ENCODE results near the gene MEFV. TPM values are rescaled to one million over a fixed set of nuclear protein-coding genes. Genes with fewer than 3 reads are reported as not detected.
"Not testable (repeated sequence)": the region's sequence is repeated elsewhere in the genome, so short reads cannot be mapped to it uniquely, and the experiment has no call there.

Gene MEFV
- total RNA-seq, 4 donors from 2014 or later: 0.32 to 1.2 (median 0.76) TPM

DNA sequence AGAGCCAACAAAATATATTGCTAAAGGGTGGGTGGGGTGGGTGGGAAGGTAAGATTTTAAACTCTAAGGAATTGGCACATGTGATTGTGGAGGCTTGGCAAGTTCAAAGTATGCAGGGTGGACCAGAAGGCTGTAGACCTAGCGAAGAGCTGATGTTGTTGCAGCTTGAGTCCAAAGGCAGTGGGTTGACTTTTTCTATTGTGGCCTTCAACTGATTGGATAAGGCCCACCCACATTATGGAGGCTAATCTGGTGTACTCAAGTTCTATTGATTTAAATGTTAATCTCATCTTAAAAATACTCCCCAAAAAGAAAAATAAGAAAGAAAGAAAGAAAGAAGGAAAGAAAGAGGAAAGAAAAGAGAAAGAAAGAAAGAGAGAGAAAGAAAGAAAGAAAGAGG, 43.9 kb downstream of the MEFV start:
- Histone ChIP-seq H3K4me1 (no peaks in the 10 kb centered on the region), H3K27ac (no peak overlapping the region), H3K9me3 (no peaks in the 10 kb centered on the region), H3K36me3 (no peaks in the 10 kb centered on the region), H3K27me3 (peaks cover 0 to 4% (median 0%) of the 10 kb centered on the region in 3 donors), H3K4me3 (no peak overlapping the region)
- intact Hi-C loops (cut with DNase I; ENCODE audit: low total_unique reads): no loop called here
- TF ChIP-seq POLR2A (IDR thresholded peaks at IDR 0.05) (no peak), CTCF (IDR thresholded peaks at IDR 0.05 in 4 of 5, conservative IDR thresholded peaks at IDR 0.05 in 1 of 5) (no peak)
- in situ Hi-C loops (cut with MboI; ENCODE audit: low sequenced_read_pairs in 4 of 4): no loop called here
- DNase-seq (no peak), ATAC-seq (no peak)

DNA sequence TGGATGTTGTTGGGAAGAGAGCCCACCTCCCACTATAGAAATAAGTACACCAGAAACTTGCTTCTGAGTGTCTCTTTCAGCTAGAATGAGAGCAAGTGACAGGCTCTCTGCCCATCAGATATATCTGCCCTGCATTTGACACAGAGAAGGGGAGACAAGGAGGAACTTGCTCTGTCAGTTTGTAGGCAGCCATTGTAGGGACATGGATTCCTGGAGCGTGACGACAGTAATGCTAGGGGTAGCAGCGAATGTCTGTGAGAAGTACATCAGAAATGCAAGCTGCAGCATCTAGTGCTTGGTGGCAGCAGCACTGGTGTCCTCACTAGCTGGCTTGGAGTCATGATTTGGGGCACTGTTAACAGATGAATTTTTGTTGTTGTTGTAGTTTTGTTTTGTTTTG, 44.4 kb downstream of the MEFV start:
- TF ChIP-seq POLR2A (IDR thresholded peaks at IDR 0.05): no peak
- TF ChIP-seq CTCF (IDR thresholded peaks at IDR 0.05 in 4 of 5, conservative IDR thresholded peaks at IDR 0.05 in 1 of 5): no peak
- in situ Hi-C loops (cut with MboI; ENCODE audit: low sequenced_read_pairs in 4 of 4): no loop called here
- Histone ChIP-seq H3K27ac (no peak overlapping the region), H3K36me3 (no peaks in the 10 kb centered on the region), H3K4me1 (no peaks in the 10 kb centered on the region), H3K27me3 (peaks cover 0 to 4% (median 0%) of the 10 kb centered on the region in 3 donors), H3K4me3 (no peak overlapping the region), H3K9me3 (no peaks in the 10 kb centered on the region)
- DNase-seq: no peak
- no peak for ATAC-seq
- intact Hi-C loops (cut with DNase I; ENCODE audit: low total_unique reads): no loop called here

GRCh38 chr16:3207086-3207953, 49.1 kb downstream of the MEFV start:
- no peak for DNase-seq
- in situ Hi-C loops (cut with MboI; ENCODE audit: low sequenced_read_pairs in 4 of 4): no loop called here

DNA sequence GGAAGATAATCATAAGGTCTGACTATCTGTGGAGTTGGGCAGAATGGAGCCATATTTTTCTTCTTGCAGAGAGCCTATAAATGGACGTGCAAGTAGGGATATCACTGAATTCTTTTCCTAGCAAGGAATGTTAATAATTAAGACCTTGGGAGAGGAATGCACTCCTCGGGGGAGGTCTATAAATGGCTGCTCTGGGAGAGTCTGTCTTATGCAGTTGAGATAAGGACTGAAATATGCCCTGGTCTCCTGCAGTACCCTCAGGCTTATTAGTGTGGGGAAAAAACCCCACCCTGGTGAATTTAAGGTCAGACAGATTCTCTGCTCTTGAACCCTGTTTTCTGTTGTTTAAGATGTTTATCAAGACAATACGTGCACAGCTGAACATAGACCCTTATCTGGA, 50.5 kb downstream of the MEFV start:
- H3K27me3 ChIP-seq; in situ Hi-C loops (cut with MboI; ENCODE audit: low sequenced_read_pairs in 4 of 4); H3K4me3 ChIP-seq; ATAC-seq; H3K27ac ChIP-seq; DNase-seq; H3K4me1 ChIP-seq; intact Hi-C loops (cut with DNase I; ENCODE audit: low total_unique reads); H3K36me3 ChIP-seq: not testable (repeated sequence)
- H3K9me3 ChIP-seq: peaks cover 0 to 16% (median 0%) of the 10 kb centered on the region in 3 donors

More at GRCh38 chr16:3207086-3207953, 49.1 kb downstream of the MEFV start:
- H3K27ac ChIP-seq: no peak overlapping the region
- ATAC-seq: no peak
- H3K4me3 ChIP-seq: no peak overlapping the region
- no peaks in the 10 kb centered on the region for H3K36me3 ChIP-seq
- H3K4me1 ChIP-seq: no peaks in the 10 kb centered on the region
- peaks cover 0 to 16% (median 0%) of the 10 kb centered on the region in 3 donors for H3K9me3 ChIP-seq
- TF ChIP-seq POLR2A (IDR thresholded peaks at IDR 0.05): no peak
- TF ChIP-seq CTCF (IDR thresholded peaks at IDR 0.05 in 4 of 5, conservative IDR thresholded peaks at IDR 0.05 in 1 of 5): no peak
- intact Hi-C loops (cut with DNase I; ENCODE audit: low total_unique reads): no loop called here
- peaks cover 0 to 8% (median 4%) of the 10 kb centered on the region in 3 donors for H3K27me3 ChIP-seq

- Histone ChIP-seq H3K4me3 (no peak overlapping the region), H3K9me3 (peaks cover 0 to 16% (median 0%) of the 10 kb centered on the region in 3 donors), H3K36me3 (no peaks in the 10 kb centered on the region), H3K4me1 (no peaks in the 10 kb centered on the region), H3K27ac (no peak overlapping the region), H3K27me3 (peaks cover 0 to 15% (median 0%) of the 10 kb centered on the region in 3 donors)
- DNase-seq: no peak
- intact Hi-C loops (cut with DNase I; ENCODE audit: low total_unique reads): no loop called here
- TF ChIP-seq POLR2A (IDR thresholded peaks at IDR 0.05): no peak
- no peak for TF ChIP-seq CTCF (IDR thresholded peaks at IDR 0.05 in 4 of 5, conservative IDR thresholded peaks at IDR 0.05 in 1 of 5)
- in situ Hi-C loops (cut with MboI; ENCODE audit: low sequenced_read_pairs in 4 of 4): no loop called here
- no peak for ATAC-seq
These were observed 53.4 kb downstream of the MEFV start for GRCh38 chr16:3202903-3203539.
